NCI-H460 (cell line): ENCODE results near the gene FBXO31. TPM values are rescaled to one million over a fixed set of nuclear protein-coding genes. Genes with fewer than 3 reads are reported as not detected.
"Not testable (repeated sequence)": the region's sequence is repeated elsewhere in the genome, so short reads cannot be mapped to it uniquely, and the experiment has no call there.

ENCODE experiments used
- DNase-seq: peaks from one replicate; pipeline ENCODE4 v3.0.0-alpha.2; 2016; ENCODE audit warnings: low read depth; ENCODE audit errors: extremely low read depth
- total RNA-seq: library from RNA; depleted of rRNA; stranded (reverse); fragments of >200 nt; shearing (Covaris generic); gene quantifications from 2 replicates; pipeline ENCODE4 v1.2.3, GENCODE V29; 2014

FBXO31 gene
- total RNA-seq, 1 experiment from 2014 or later = 9.1 TPM

- no peak for DNase-seq
These were observed 28.9 kb upstream of the FBXO31 start for GRCh38 chr16:87412371-87412995.

DNA sequence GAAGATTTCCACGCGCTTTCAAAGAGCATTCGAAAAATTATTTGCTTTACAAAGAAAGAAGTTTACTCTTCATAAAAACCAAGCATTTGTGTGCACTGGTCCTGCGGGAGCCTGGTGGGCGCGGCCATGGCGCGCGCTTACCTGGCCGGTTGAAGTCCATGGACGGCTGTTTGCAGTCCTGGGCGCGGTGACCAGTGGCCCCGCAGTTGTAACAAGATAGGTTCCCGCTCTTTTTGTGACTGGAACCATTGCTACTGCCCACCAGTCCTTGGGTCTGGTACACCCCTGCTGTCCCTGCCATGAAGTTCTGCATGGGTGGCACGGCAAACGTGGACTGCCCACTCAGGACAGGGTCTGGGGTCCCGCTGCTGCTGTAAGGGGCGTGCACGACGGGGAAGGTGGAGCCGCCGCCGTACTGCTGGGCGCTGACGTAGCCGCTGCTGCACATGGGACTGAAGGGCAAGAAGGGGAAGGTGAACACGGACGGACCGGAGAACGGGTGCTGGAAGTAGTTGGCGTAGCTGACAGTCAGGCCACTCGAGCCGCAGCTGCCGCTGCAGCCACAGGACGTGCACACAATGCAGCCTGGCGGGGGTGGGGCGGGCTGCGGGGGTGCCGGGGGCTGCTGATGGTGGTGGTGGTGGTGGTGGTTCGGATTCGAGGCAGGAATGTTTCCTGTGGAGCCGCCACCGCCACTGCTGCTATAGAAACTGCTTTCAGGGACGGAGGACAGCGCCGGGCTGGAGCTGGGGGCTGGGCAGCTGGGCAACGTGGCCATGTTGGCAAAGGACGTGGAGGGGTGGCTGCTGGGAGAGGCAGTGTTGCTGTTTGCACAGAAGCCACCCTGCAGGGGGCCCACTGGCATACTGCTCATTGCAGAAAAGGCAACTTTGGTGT is 28.0 kb upstream of the FBXO31 start:
- no peak for DNase-seq

DNA sequence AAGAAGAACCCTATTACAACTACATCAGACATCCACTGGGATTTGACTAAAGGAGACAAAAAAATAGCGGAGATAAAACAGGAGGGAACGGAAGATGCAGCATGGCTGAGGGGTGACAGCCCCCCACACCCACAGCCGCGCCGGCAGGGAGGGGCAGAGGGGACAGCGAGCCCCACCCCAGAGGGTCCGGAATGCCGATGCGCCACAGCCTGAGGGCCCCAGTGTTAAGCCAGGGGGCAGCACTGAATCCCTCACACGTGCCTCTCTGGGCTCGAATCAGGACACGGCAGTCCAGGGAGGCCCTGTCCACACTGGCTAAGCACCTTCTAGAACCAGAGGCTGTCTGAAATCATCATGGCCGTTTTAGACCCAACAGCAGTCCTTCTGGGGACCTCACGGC is 27.4 kb upstream of the FBXO31 start:
- no peak for DNase-seq

- DNase-seq = no peak
These were observed 27.0 kb upstream of the FBXO31 start for GRCh38 chr16:87410530-87410929.

GRCh38 chr16:87409781-87410180 is 26.2 kb upstream of the FBXO31 start:
- DNase-seq = no peak

- no peak for DNase-seq
These were observed 25.6 kb upstream of the FBXO31 start for GRCh38 chr16:87409153-87409552.

DNA sequence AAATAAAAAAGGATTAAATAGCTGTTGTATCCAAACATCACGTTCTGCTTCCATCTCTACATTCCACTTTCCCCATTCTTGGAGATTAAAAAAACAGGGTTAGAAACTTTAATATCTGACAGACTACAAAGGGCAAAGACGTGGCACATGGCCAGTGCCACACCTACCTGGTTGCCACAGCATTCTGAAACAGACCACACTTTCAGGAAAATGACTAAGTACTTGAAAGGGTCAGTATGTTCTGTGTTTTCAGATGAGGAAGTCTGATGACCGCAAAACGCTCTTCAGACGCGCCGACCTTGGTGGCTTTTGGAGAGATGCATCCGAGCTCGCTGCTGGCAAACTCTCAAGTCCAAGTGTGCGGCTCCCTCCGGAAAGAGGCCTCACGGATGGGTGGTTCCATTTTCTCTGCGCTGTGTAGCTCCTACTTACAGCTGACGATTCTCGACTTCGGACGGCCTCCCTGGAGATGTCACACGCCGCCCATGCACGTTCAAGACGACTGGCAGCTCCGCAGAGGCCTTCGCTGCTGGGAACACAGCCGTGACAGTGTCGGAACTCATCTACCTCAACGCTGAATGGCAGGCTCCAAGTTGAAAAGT is 24.0 kb upstream of the FBXO31 start:
- DNase-seq = peak; percentile 26

DNA sequence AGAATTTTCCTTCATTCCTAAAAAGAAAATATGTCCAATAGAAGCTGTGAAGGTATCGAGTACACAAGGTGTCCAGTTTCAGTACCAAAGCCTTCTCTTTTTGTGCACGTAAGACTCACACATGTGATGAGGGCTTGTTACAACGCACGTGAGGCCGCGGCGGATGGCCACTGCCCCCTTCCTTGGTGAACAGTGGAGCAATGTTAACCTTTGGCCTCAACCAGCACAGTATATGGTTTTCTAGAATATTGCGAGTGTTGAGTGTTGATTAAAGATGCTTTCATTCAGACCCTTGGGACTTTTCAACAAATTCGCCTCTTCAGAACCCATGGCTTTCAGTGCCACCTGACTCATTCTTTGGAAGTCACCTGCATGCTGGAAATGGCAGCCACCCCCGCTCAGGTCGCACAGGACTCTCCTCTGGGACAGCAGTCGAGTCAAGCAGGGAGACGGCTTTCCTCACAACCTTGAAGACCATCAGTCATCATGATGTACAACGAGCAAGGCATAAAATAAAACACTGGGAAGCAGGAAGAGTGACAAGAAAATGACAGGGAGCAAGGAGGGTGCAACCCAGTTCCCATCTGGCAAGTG is 23.0 kb upstream of the FBXO31 start:
- no peak for DNase-seq

GRCh38 chr16:87404764-87405625 is 21.4 kb upstream of the FBXO31 start:
- no peak for DNase-seq

DNA sequence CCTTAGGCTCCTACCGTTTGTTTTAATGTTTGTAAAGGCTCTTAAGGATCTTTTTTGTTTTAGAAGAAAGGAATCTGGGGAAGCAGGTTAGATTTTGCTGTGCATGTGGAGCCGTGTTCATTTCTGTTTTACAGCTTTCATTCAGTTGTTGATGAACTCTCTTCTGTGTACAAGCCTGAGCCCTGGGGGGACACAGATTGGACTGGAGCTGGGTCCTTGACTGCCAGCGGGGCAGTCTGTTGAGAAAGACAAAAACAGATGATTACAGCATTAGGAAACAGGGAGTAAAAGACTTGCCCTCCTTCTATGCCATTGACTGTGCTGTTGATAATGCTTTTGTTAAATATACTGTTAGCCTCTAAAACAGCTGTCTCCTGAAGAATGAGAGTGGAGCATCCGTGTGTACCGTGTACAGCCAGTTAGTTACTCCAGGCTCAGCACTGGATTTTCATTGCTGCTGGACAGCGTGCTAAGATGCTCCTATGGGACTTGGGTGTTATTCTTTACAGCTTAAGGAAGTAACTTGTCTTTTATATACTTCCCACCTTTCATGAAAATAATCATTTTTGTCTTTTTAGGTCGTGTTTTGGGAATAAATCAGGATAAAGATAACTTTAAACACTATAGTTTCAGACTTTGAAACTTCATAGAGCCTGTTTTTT is 11.7 kb upstream of the FBXO31 start:
- no peak for DNase-seq

DNA sequence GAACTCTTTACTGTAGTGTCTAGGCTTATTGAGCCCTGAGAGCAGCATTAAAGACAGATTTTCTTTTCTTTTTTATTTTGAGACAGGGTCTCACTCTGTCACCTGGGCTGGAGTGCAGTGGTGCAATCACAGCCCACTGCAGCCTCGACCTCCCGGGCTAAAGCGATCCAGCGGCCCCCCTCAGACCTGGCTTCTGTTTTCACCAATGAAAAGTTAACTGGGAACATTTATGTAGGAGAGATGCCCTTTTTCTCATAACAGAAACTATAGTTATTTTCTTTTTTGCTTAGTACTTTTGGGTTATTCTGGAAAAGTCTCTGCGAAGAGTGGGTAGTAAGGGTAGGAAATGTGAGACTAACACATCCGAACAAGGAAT is 10.1 kb upstream of the FBXO31 start:
- no peak for DNase-seq

DNA sequence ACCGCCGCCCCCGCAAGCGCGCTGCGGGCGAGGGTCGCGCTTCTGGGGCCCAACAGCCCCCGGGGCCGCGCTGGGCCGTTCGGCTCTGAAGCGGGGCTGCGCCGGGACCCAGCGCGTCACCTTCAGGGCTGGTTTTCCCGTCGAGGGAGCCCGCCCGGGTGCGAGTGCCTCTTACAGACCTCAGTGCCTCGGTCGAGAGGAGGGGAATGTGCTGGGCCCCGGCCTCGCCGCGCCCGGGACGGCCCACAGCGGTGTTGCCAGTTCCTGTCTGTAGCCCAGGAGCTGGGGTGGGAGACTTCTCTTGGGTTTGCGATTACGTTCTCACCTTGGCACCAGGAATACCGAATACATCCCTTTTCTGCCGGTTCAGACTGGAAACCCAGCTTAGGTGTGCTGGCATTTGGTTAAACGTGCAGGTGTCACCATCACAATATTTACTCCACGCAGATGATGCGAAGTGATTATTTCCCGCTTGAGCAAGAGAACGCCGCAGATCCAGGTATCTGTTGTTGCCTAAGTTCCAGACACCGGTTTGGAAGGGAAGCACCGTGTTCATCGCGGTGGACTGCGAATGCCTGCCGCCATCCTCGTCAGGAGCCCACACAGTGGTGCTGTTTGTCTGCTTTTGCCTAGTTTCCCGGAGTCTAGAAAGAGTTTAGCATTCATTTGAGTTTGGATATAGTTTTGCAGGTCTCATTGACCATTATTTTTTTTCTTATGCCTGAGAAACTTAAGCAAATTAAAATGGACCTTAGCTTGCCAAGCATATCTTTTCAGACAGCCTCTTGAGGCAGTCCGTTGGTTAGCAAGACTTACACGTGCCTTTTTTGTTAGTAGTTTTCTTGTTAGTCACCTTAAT is 9.5 kb upstream of the FBXO31 start:
- no peak for DNase-seq

GRCh38 chr16:87391950-87392820 is 8.6 kb upstream of the FBXO31 start, which contains the start of gene MAP1LC3B:
MAP1LC3B (plus strand) TSS chr16:87392336; CDS start chr16:87392428, 92 bp downstream.
- DNase-seq = peak; percentile 90

DNA sequence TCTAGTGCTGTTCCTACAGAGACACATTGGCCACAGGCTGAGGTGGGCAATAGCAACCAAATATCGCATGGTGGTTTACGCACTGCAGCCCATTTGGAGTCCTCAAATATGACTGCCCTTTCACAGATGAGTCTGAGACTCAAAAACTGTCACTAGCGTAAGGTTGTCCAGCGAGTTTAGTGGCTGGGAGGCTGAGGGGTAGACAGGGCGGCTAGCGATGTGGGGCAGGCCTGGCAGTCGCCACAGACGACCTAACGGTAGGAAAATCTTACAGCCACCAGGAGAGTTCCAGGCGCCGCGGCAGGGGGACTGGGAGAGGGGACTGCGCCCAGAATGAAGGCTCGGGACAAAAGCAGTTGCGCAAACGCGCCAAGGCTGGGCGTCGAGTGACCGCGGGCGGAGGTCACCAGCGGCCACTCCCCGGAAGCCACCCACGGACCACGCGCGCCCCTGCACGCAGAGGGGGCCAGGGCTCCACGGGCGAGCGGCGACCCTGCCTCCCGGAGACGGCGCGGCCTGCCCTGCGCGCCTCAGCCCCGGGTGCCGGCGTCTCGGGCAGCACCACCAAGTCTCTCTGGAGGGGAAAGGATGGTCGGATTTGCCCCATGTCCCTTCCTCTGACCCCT is 7.9 kb upstream of the FBXO31 start:
- peak; percentile 39 for DNase-seq

GRCh38 chr16:87390641-87391323 is 7.2 kb upstream of the FBXO31 start:
- DNase-seq = no peak

GRCh38 chr16:87389914-87390313 is 6.3 kb upstream of the FBXO31 start:
- not testable (repeated sequence) for DNase-seq

GRCh38 chr16:87389245-87389644 is 5.7 kb upstream of the FBXO31 start:
- DNase-seq = no peak
